NCI-H748 (cell line): Measurements from ENCODE around the gene DDX3X.
"Not testable (repeated sequence)": the region's sequence is repeated elsewhere in the genome, so short reads cannot be mapped to it uniquely, and the experiment has no call there.

Experiments
- DNase-seq: peaks from one replicate; lab custom pipeline; 2025; ENCODE audit not compliant: unreplicated experiment; lab: John Stamatoyannopoulos, UW

The DDX3X gene

GRCh38 chrX:41369152-41369551 is 35.2 kb downstream of the DDX3X start:
- no peak for DNase-seq

- not testable (repeated sequence) for DNase-seq
These were observed 37.6 kb downstream of the DDX3X start for GRCh38 chrX:41371575-41371974.

- DNase-seq: no peak
These were observed 40.1 kb downstream of the DDX3X start for GRCh38 chrX:41373989-41374606.

- DNase-seq: no peak
These were observed 43.7 kb downstream of the DDX3X start for GRCh38 chrX:41377624-41378023.

- DNase-seq: no peak
These were observed 47.7 kb downstream of the DDX3X start for GRCh38 chrX:41381685-41382084.

GRCh38 chrX:41382714-41383645 is 49.0 kb downstream of the DDX3X start:
- DNase-seq: no peak

- DNase-seq: no peak
These were observed 50.2 kb downstream of the DDX3X start for GRCh38 chrX:41384051-41384705.

GRCh38 chrX:41386222-41386990 is 52.4 kb downstream of the DDX3X start:
- DNase-seq: no peak

- DNase-seq: no peak
These were observed 54.6 kb downstream of the DDX3X start for GRCh38 chrX:41388543-41388942.

- DNase-seq: no peak
These were observed 55.4 kb downstream of the DDX3X start for GRCh38 chrX:41389311-41389888.

GRCh38 chrX:41390576-41390975 is 56.6 kb downstream of the DDX3X start:
- not testable (repeated sequence) for DNase-seq

GRCh38 chrX:41391606-41392005 is 57.6 kb downstream of the DDX3X start:
- no peak for DNase-seq

- DNase-seq: no peak
These were observed 60.3 kb downstream of the DDX3X start for GRCh38 chrX:41394293-41394692.

GRCh38 chrX:41397219-41397618 is 63.3 kb downstream of the DDX3X start:
- DNase-seq: no peak

GRCh38 chrX:41397768-41398167 is 63.8 kb downstream of the DDX3X start:
- no peak for DNase-seq

GRCh38 chrX:41402556-41402955 is 68.6 kb downstream of the DDX3X start:
- DNase-seq: not testable (repeated sequence)

GRCh38 chrX:41405551-41405950 is 71.6 kb downstream of the DDX3X start:
- no peak for DNase-seq

- DNase-seq: no peak
These were observed 72.2 kb downstream of the DDX3X start for GRCh38 chrX:41406201-41406600.

- no peak for DNase-seq
These were observed 73.9 kb downstream of the DDX3X start for GRCh38 chrX:41407816-41408215.

- no peak for DNase-seq
These were observed 74.6 kb downstream of the DDX3X start for GRCh38 chrX:41408576-41408975.

- DNase-seq: no peak
These were observed 75.0 kb downstream of the DDX3X start for GRCh38 chrX:41409006-41409405.
